Measurements from ENCODE around the gene F13B.
"Not testable (repeated sequence)": the region's sequence is repeated elsewhere in the genome, so short reads cannot be mapped to it uniquely, and the experiment has no call there.

The F13B gene

GRCh38 chr1:197042676-197043341, 24.3 kb downstream of the F13B start:
- DNase-seq (ENCODE audit: low spot score) = no peak

GRCh38 chr1:197041486-197042353, 25.3 kb downstream of the F13B start:
- no peak for DNase-seq (ENCODE audit: low spot score)

GRCh38 chr1:197036861-197037260, 30.2 kb downstream of the F13B start:
- DNase-seq (ENCODE audit: low spot score) = no peak

- not testable (repeated sequence) for DNase-seq (ENCODE audit: low spot score)
Measured at GRCh38 chr1:197034631-197035339, 32.3 kb downstream of the F13B start.

GRCh38 chr1:197029749-197030148, 37.3 kb downstream of the F13B start:
- DNase-seq (ENCODE audit: low spot score) = no peak

GRCh38 chr1:197027359-197027758, 39.7 kb downstream of the F13B start:
- no peak for DNase-seq (ENCODE audit: low spot score)

GRCh38 chr1:197024460-197024859, 42.6 kb downstream of the F13B start:
- DNase-seq (ENCODE audit: low spot score) = no peak

GRCh38 chr1:197021716-197022115, 45.3 kb downstream of the F13B start:
- DNase-seq (ENCODE audit: low spot score) = no peak

- DNase-seq (ENCODE audit: low spot score) = no peak
Measured at GRCh38 chr1:197017558-197018146, 49.4 kb downstream of the F13B start.

GRCh38 chr1:197016751-197017150, 50.3 kb downstream of the F13B start:
- DNase-seq (ENCODE audit: low spot score) = no peak

- DNase-seq (ENCODE audit: low spot score) = no peak
Measured at GRCh38 chr1:197013234-197013633, 53.8 kb downstream of the F13B start.

- DNase-seq (ENCODE audit: low spot score) = no peak
Measured at GRCh38 chr1:197011614-197012013, 55.4 kb downstream of the F13B start.

- no peak for DNase-seq (ENCODE audit: low spot score)
Measured at GRCh38 chr1:197008861-197009260, 58.2 kb downstream of the F13B start.

GRCh38 chr1:197003132-197003531, 63.9 kb downstream of the F13B start:
- no peak for DNase-seq (ENCODE audit: low spot score)

GRCh38 chr1:197001828-197002227, 65.2 kb downstream of the F13B start:
- no peak for DNase-seq (ENCODE audit: low spot score)

GRCh38 chr1:196997423-196997822, 69.6 kb downstream of the F13B start:
- DNase-seq (ENCODE audit: low spot score) = no peak

GRCh38 chr1:196993916-196994315, 73.1 kb downstream of the F13B start:
- DNase-seq (ENCODE audit: low spot score) = no peak

GRCh38 chr1:196991919-196992651, 75.0 kb downstream of the F13B start:
- not testable (repeated sequence) for DNase-seq (ENCODE audit: low spot score)
